ENCODE data around the gene SYNRG. TPM values are rescaled to one million over a fixed set of nuclear protein-coding genes. Genes with fewer than 3 reads are reported as not detected.
A peak's percentile ranks its signal among the peaks of the same experiment; 100 is the strongest.
"Not testable (repeated sequence)": the region's sequence is repeated elsewhere in the genome, so short reads cannot be mapped to it uniquely, and the experiment has no call there.

SYNRG gene
- total RNA-seq = 46.7 TPM

- Histone ChIP-seq H3K27me3 (ENCODE audit: insufficient read depth, low read length) (no peaks in the 10 kb centered on the region), H3K4me1 (ENCODE audit: insufficient read depth, low read length) (peaks cover 36% of the 10 kb centered on the region)
Observed at GRCh38 chr17:37609170-37610040, at the start of gene SYNRG. Gene SYNRG, minus strand, starts transcription at chr17:37609418. Its CDS starts 63 bp downstream, at chr17:37609355.

GRCh38 chr17:37657202-37657601 lies 48.0 kb upstream of the SYNRG start:
- Histone ChIP-seq H3K4me1 (ENCODE audit: insufficient read depth, low read length) (no peaks in the 10 kb centered on the region), H3K9me3 (ENCODE audit: low read depth, low read length) (no peaks in the 10 kb centered on the region)

More at GRCh38 chr17:37609170-37610040, at the start of gene SYNRG:
- H3K4me3 ChIP-seq (ENCODE audit: low read length) = peak within 1 kb of the TSS; percentile 91
- no peaks in the 10 kb centered on the region for H3K9me3 ChIP-seq (ENCODE audit: low read depth, low read length)

GRCh38 chr17:37651849-37652248 lies 42.6 kb upstream of the SYNRG start:
- peaks cover 33% of the 10 kb centered on the region for H3K27me3 ChIP-seq (ENCODE audit: insufficient read depth, low read length)
- H3K4me3 ChIP-seq (ENCODE audit: low read length) = no peak overlapping the region
- no peaks in the 10 kb centered on the region for H3K4me1 ChIP-seq (ENCODE audit: insufficient read depth, low read length)
- H3K9me3 ChIP-seq (ENCODE audit: low read depth, low read length) = no peaks in the 10 kb centered on the region

More at GRCh38 chr17:37657202-37657601, 48.0 kb upstream of the SYNRG start:
- no peak overlapping the region for H3K4me3 ChIP-seq (ENCODE audit: low read length)
- peaks cover 4% of the 10 kb centered on the region for H3K27me3 ChIP-seq (ENCODE audit: insufficient read depth, low read length)

- Histone ChIP-seq H3K4me1 (ENCODE audit: insufficient read depth, low read length) (no peaks in the 10 kb centered on the region), H3K4me3 (ENCODE audit: low read length) (no peak overlapping the region), H3K27me3 (ENCODE audit: insufficient read depth, low read length) (peaks cover 46% of the 10 kb centered on the region), H3K9me3 (ENCODE audit: low read depth, low read length) (no peaks in the 10 kb centered on the region)
Observed at GRCh38 chr17:37650419-37651003, 41.3 kb upstream of the SYNRG start.

- no peaks in the 10 kb centered on the region for H3K9me3 ChIP-seq (ENCODE audit: low read depth, low read length)
- H3K4me3 ChIP-seq (ENCODE audit: low read length) = no peak overlapping the region
- H3K27me3 ChIP-seq (ENCODE audit: insufficient read depth, low read length) = peaks cover 57% of the 10 kb centered on the region
Observed at GRCh38 chr17:37648555-37648954, 39.3 kb upstream of the SYNRG start.

GRCh38 chr17:37647856-37648255 lies 38.6 kb upstream of the SYNRG start:
- Histone ChIP-seq H3K27me3 (ENCODE audit: insufficient read depth, low read length) (peaks cover 57% of the 10 kb centered on the region), H3K9me3 (ENCODE audit: low read depth, low read length) (no peaks in the 10 kb centered on the region), H3K4me1 (ENCODE audit: insufficient read depth, low read length) (peaks cover 8% of the 10 kb centered on the region), H3K4me3 (ENCODE audit: low read length) (no peak overlapping the region)

More at GRCh38 chr17:37648555-37648954, 39.3 kb upstream of the SYNRG start:
- H3K4me1 ChIP-seq (ENCODE audit: insufficient read depth, low read length) = peaks cover 5% of the 10 kb centered on the region

GRCh38 chr17:37643869-37644268 lies 34.7 kb upstream of the SYNRG start:
- Histone ChIP-seq H3K4me1 (ENCODE audit: insufficient read depth, low read length) (peaks cover 19% of the 10 kb centered on the region), H3K4me3 (ENCODE audit: low read length) (no peak overlapping the region), H3K9me3 (ENCODE audit: low read depth, low read length) (no peaks in the 10 kb centered on the region), H3K27me3 (ENCODE audit: insufficient read depth, low read length) (peaks cover 38% of the 10 kb centered on the region)

- H3K27me3 ChIP-seq (ENCODE audit: insufficient read depth, low read length) = peaks cover 35% of the 10 kb centered on the region
- H3K4me1 ChIP-seq (ENCODE audit: insufficient read depth, low read length) = peaks cover 19% of the 10 kb centered on the region
- H3K9me3 ChIP-seq (ENCODE audit: low read depth, low read length) = no peaks in the 10 kb centered on the region
- H3K4me3 ChIP-seq (ENCODE audit: low read length) = peak within 1 kb of the TSS; percentile 96
Observed at GRCh38 chr17:37643118-37643766, 34.0 kb upstream of the SYNRG start, which contains the start of gene DDX52. Gene DDX52, minus strand, starts transcription at chr17:37643446. Its CDS starts 26 bp downstream, at chr17:37643420.

- Histone ChIP-seq H3K9me3 (ENCODE audit: low read depth, low read length) (no peaks in the 10 kb centered on the region), H3K4me3 (ENCODE audit: low read length) (peak overlapping the region; percentile 96), H3K4me1 (ENCODE audit: insufficient read depth, low read length) (peaks cover 19% of the 10 kb centered on the region), H3K27me3 (ENCODE audit: insufficient read depth, low read length) (peaks cover 35% of the 10 kb centered on the region)
Observed at GRCh38 chr17:37642681-37643080, 33.5 kb upstream of the SYNRG start.

- H3K4me1 ChIP-seq (ENCODE audit: insufficient read depth, low read length) = peaks cover 19% of the 10 kb centered on the region
- no peak overlapping the region for H3K4me3 ChIP-seq (ENCODE audit: low read length)
- H3K27me3 ChIP-seq (ENCODE audit: insufficient read depth, low read length) = peaks cover 10% of the 10 kb centered on the region
- no peaks in the 10 kb centered on the region for H3K9me3 ChIP-seq (ENCODE audit: low read depth, low read length)
Observed at GRCh38 chr17:37640015-37640414, 30.8 kb upstream of the SYNRG start.

- H3K4me1 ChIP-seq (ENCODE audit: insufficient read depth, low read length) = peaks cover 12% of the 10 kb centered on the region
- H3K9me3 ChIP-seq (ENCODE audit: low read depth, low read length) = no peaks in the 10 kb centered on the region
- H3K27me3 ChIP-seq (ENCODE audit: insufficient read depth, low read length) = no peaks in the 10 kb centered on the region
- no peak overlapping the region for H3K4me3 ChIP-seq (ENCODE audit: low read length)
Observed at GRCh38 chr17:37637956-37638355, 28.7 kb upstream of the SYNRG start.

GRCh38 chr17:37616430-37616829 lies 7.2 kb upstream of the SYNRG start:
- not testable (repeated sequence) for H3K4me1 ChIP-seq (ENCODE audit: insufficient read depth, low read length); H3K9me3 ChIP-seq (ENCODE audit: low read depth, low read length); H3K27me3 ChIP-seq (ENCODE audit: insufficient read depth, low read length); H3K4me3 ChIP-seq (ENCODE audit: low read length)

- no peak overlapping the region for H3K4me3 ChIP-seq (ENCODE audit: low read length)
- H3K4me1 ChIP-seq (ENCODE audit: insufficient read depth, low read length) = peaks cover 3% of the 10 kb centered on the region
- H3K27me3 ChIP-seq (ENCODE audit: insufficient read depth, low read length) = no peaks in the 10 kb centered on the region
- H3K9me3 ChIP-seq (ENCODE audit: low read depth, low read length) = no peaks in the 10 kb centered on the region
Observed at GRCh38 chr17:37614823-37615222, 5.6 kb upstream of the SYNRG start.

- H3K4me3 ChIP-seq (ENCODE audit: low read length) = no peak overlapping the region
- no peaks in the 10 kb centered on the region for H3K27me3 ChIP-seq (ENCODE audit: insufficient read depth, low read length)
- no peaks in the 10 kb centered on the region for H3K9me3 ChIP-seq (ENCODE audit: low read depth, low read length)
- H3K4me1 ChIP-seq (ENCODE audit: insufficient read depth, low read length) = peaks cover 7% of the 10 kb centered on the region
Observed at GRCh38 chr17:37614391-37614790, 5.2 kb upstream of the SYNRG start.

GRCh38 chr17:37610971-37611370 lies 1.8 kb upstream of the SYNRG start:
- Histone ChIP-seq H3K4me3 (ENCODE audit: low read length) (no peak overlapping the region), H3K27me3 (ENCODE audit: insufficient read depth, low read length) (no peaks in the 10 kb centered on the region)

More at GRCh38 chr17:37610971-37611370, 1.8 kb upstream of the SYNRG start:
- no peaks in the 10 kb centered on the region for H3K9me3 ChIP-seq (ENCODE audit: low read depth, low read length)
- H3K4me1 ChIP-seq (ENCODE audit: insufficient read depth, low read length) = peaks cover 26% of the 10 kb centered on the region

All from mononuclear cell (primary cell).